Endothelial cell of hepatic sinusoid (primary cell): ENCODE results near the gene ARHGAP24.
"Not testable (repeated sequence)": the region's sequence is repeated elsewhere in the genome, so short reads cannot be mapped to it uniquely, and the experiment has no call there.

Experiments
- in situ Hi-C: cut with HindIII; loops from 2 replicates; pipeline ENCODE4 v1.10.0; 2017; ENCODE audit warnings: low sequenced_read_pairs

ARHGAP24 gene

GRCh38 chr4:85482010-85482738 lies 7.2 kb downstream of the ARHGAP24 start:
- in situ Hi-C loops: loop anchor here (5.0 kb wide), 1 partner anchor 105 kb away; no protein-coding TSS in a partner anchor

DNA sequence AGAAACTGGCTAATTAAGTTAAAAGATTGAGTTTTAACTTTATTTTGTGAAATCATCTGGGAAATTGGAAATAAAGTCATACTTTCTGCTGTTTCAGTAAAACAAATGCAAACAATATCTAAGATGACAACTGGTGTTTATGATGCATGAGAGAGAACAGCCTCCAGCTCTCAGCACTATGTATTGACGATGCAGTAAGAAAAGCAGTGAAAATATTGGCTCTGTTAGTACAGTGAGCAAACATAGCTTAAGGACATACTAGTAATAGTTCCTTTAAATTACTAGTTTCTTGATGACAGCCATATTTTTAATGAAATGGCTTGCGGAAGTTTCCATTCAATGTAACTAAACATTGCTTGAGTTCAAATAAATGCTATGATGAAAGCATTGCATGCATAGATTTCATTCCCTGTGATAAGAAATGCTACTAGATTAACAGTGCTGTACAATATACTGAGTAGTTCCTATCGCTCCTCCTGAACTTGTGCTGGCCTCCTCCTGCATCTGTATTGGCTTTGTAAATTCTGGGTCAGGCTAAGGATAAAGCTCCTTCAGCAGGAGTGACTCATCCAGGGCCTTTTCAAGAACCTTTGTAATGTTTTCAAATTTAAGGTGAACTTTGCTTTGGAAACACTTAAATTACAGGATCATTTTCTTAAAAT lies 11.6 kb downstream of the ARHGAP24 start:
- in situ Hi-C loops: no loop called here

- in situ Hi-C loops: no loop called here
Observed at GRCh38 chr4:85488416-85488815, 13.5 kb downstream of the ARHGAP24 start.

- in situ Hi-C loops: no loop called here
Observed at GRCh38 chr4:85489273-85489981, 14.5 kb downstream of the ARHGAP24 start.

GRCh38 chr4:85491527-85491926 lies 16.6 kb downstream of the ARHGAP24 start:
- in situ Hi-C loops: no loop called here

DNA sequence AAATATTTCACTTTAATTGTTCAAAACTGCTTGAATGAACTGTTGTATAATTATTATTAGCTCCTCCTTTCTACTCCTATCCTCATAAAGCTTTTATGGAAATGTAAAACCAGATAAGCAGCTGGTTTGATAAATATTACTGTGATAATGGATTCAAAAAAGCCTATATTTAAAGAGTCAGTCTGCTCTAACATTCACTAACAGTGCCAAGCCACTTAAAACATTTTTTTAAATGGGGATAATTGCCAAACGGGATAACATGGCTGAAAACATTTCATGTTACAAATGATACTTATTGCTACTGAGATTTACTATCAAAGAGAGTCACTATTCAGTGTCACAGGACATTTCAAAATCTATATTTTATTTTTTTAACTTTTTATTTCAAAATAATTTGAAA lies 17.4 kb downstream of the ARHGAP24 start:
- in situ Hi-C loops: no loop called here

- in situ Hi-C loops: no loop called here
Observed at GRCh38 chr4:85495621-85496020, 20.7 kb downstream of the ARHGAP24 start.

GRCh38 chr4:85496126-85496849 lies 21.3 kb downstream of the ARHGAP24 start:
- in situ Hi-C loops: no loop called here

GRCh38 chr4:85496933-85497332 lies 22.0 kb downstream of the ARHGAP24 start:
- in situ Hi-C loops: no loop called here

DNA sequence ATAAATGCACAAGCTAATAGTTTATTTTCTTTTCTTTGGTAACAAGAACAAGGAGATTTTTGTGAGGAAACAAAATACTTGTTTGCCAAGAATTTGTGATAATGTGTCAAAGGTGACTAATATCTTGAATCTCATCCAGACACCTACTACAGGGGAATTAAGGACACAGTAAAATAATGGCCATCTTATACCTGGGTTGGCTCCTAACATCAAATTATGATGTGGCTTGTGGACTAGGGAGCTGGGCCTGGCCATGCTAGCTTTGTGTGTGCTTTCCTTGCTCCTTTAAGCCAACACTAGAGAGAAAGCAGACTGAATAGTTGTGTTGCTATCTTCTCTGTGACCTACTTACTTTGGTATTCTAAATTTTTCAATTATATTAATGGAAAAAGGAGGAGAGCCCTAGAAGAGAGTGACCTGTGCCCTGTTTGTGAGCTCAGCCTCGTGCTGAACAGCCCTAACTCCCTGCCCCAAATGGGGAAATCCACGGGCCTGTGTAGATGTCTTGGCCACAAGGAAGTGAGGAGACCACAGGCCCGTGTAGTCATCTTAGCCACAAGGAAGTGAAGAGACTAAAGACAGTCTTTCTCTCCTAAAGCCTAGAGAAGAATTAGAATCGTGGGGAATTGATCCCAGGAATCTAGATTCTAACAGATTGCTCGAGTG lies 23.3 kb downstream of the ARHGAP24 start:
- in situ Hi-C loops: no loop called here

DNA sequence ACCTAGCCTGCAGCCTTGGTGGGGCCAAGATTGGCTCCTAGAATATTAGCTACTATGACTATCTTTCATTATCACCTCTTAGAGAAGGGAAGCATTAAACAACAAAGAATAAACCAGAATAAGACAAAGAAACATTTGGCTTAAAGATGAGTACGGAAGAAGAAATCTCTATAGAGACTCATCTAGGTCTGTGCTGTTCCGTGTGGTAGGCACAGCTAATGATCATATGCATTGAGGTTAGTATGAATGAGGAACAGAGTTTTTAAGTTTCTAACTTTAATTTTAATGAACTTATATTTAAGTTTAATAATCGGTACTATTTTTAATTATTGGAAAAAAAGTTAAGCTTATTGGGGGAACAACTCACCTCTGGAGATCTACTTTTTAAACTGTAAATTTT lies 24.6 kb downstream of the ARHGAP24 start:
- in situ Hi-C loops: no loop called here

DNA sequence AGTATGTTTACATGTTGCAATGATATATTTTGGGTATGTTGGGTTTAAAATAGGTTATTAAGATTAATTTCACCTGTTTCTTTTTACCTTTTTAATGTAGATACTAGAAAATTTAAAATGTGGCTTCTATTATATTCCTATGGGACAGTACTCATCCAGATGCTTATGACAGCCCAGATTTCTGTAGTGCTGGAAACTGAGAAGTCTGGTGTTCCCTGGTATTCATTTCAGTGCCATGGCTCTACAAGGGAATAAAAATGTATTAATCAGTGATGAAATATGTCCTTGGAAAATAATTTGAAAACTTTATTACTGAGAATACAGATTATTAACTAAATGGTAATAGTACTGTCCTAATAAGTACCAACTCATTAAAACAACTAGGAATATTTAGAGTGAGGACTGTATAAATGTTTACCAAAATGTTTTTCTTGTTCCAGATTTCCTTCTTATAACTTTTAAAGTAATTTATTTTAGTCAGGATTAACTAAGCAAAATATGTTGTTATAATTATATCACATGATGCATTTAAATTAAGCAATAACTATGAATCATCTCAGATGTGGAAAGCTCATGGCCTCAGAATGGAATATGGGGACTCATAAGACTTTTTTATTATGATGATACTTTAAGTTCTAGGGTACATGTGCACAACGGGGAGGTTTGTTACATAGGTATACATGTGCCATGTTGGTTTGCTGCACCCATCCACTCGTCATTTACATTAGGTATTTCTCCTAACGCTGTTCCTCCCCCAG lies 25.3 kb downstream of the ARHGAP24 start:
- in situ Hi-C loops: no loop called here

GRCh38 chr4:85501145-85501544 lies 26.2 kb downstream of the ARHGAP24 start:
- in situ Hi-C loops: not testable (repeated sequence)

GRCh38 chr4:85508654-85509053 lies 33.7 kb downstream of the ARHGAP24 start:
- in situ Hi-C loops: loop anchor here (5.0 kb wide), 1 partner anchor 89 kb away; no protein-coding TSS in a partner anchor

- in situ Hi-C loops: loop anchor here (5.0 kb wide), 1 partner anchor 87 kb away; no protein-coding TSS in a partner anchor
Observed at GRCh38 chr4:85509882-85510631, 35.1 kb downstream of the ARHGAP24 start.

GRCh38 chr4:85510632-85510984 lies 35.7 kb downstream of the ARHGAP24 start:
- in situ Hi-C loops: no loop called here

GRCh38 chr4:85512446-85513205 lies 37.7 kb downstream of the ARHGAP24 start:
- in situ Hi-C loops: no loop called here

- in situ Hi-C loops: no loop called here
Observed at GRCh38 chr4:85514117-85514516, 39.2 kb downstream of the ARHGAP24 start.
